K562 (cell line): ENCODE measurements around the gene MAGIX. TPM values are rescaled to one million over a fixed set of nuclear protein-coding genes. Genes with fewer than 3 reads are reported as not detected.

Source experiments
- BMI1 ChIP-seq: fragments of 150-350 bp; IDR thresholded peaks from 2 replicates; pipeline ENCODE4 v1.6.1; 2014; ENCODE audit warnings: low read length
- CREB3L1 ChIP-seq: fragments of 450-650 bp; IDR thresholded peaks from 2 replicates; pipeline ENCODE4 v1.6.1; 2014; ENCODE audit warnings: low read depth, mild to moderate bottlenecking, moderate library complexity, borderline replicate concordance
- EHMT2 ChIP-seq: fragments of 450-650 bp; IDR thresholded peaks from 2 replicates; pipeline ENCODE4 v1.6.1; 2018; ENCODE audit warnings: antibody characterized with exemption
- FOXP4 ChIP-seq: sonication (generic); formaldehyde crosslinking; IDR thresholded peaks from 2 replicates; pipeline ENCODE4 v1.8.0; 2022; ENCODE audit warnings: mild to moderate bottlenecking, missing genetic modification reagents, borderline replicate concordance
- ILK ChIP-seq: fragments of 450-650 bp; IDR thresholded peaks from 2 replicates; pipeline ENCODE4 v1.6.1; 2016; ENCODE audit warnings: missing genetic modification characterization, low read depth, mild to moderate bottlenecking, missing compliant biosample characterization, moderate library complexity, borderline replicate concordance
- MYC ChIP-seq, 2 experiments: fragments of 250-450 bp in 1 of 2; sonication (Bioruptor Pico) in 1 of 2; IDR thresholded peaks; 2 replicates each; pipeline versions ENCODE4 v1.5.1 to v1.6.1; 2012 to 2021; ENCODE audit warnings: low read depth in 2 of 2, borderline replicate concordance in 1 of 2, improper control_type of control experiment in 1 of 2, low read length in 1 of 2, mild to moderate bottlenecking in 1 of 2, moderate library complexity in 1 of 2
- NCOR1 ChIP-seq: fragments of 450-650 bp; IDR thresholded peaks from 2 replicates; pipeline ENCODE4 v1.6.1; 2016; ENCODE audit warnings: mild to moderate bottlenecking, moderate library complexity
- POLR2AphosphoS5 ChIP-seq: IDR thresholded peaks from 2 replicates; pipeline ENCODE4 v1.6.1; 2011; ENCODE audit warnings: mild to moderate bottlenecking, low read depth, low read length, moderate library complexity; ENCODE audit not compliant: control insufficient read depth, insufficient read depth
- PURB ChIP-seq: sonication (generic); formaldehyde crosslinking; IDR thresholded peaks from 2 replicates; pipeline ENCODE4 v1.9.0; 2021; ENCODE audit warnings: low read depth, mild to moderate bottlenecking, missing genetic modification reagents
- RBM25 ChIP-seq: fragments of 200-400 bp; formaldehyde crosslinking; IDR thresholded peaks from 2 replicates; pipeline ENCODE4 v1.6.1; 2018; ENCODE audit warnings: low read length, low read depth, moderate library complexity; ENCODE audit not compliant: severe bottlenecking
- SLC30A9 ChIP-seq: fragments of 250-450 bp; sonication (Bioruptor Pico); IDR thresholded peaks from 2 replicates; pipeline ENCODE4 v1.8.0; 2022; ENCODE audit warnings: mild to moderate bottlenecking, moderate library complexity
- SMAD3 ChIP-seq: fragments of 450-650 bp; formaldehyde crosslinking; conservative IDR thresholded peaks from 2 replicates; pipeline ENCODE4 v1.4.0; 2020; ENCODE audit warnings: mild to moderate bottlenecking
- SNRNP70 ChIP-seq: fragments of 200-400 bp; formaldehyde crosslinking; optimal IDR thresholded peaks from 2 replicates; pipeline ENCODE3; 2017; ENCODE audit warnings: low read depth, low read length
- SRF ChIP-seq, 2 experiments: fragments of 250-450, 450-650 bp in 1 of 2; sonication (Bioruptor Pico) in 1 of 2; sonication (generic) in 1 of 2; formaldehyde crosslinking; IDR thresholded peaks; 2 replicates each; pipeline versions ENCODE4 v1.5.0 to v1.5.1; 2020 to 2022; ENCODE audit warnings: mild to moderate bottlenecking in 1 of 2, missing genetic modification reagents in 1 of 2
- SRSF9 ChIP-seq: fragments of 200-400 bp; formaldehyde crosslinking; IDR thresholded peaks from 2 replicates; pipeline ENCODE4 v1.6.1; 2017; ENCODE audit warnings: low read depth, low read length, borderline replicate concordance
- TCFL5 ChIP-seq: fragments of 250-450 bp; sonication (Bioruptor Pico); conservative IDR thresholded peaks from 2 replicates; pipeline ENCODE4 v1.6.1; 2021; ENCODE audit warnings: mild to moderate bottlenecking, moderate library complexity, matching md5 sums
- TFAM ChIP-seq: fragments of 250-450 bp; sonication (Bioruptor Pico); conservative IDR thresholded peaks from 2 replicates; pipeline ENCODE4 v1.5.0; 2021; ENCODE audit warnings: mild to moderate bottlenecking, moderate library complexity
- XRCC4 ChIP-seq: IDR thresholded peaks from one replicate; pipeline ENCODE4 v1.6.1; 2011; ENCODE audit not compliant: insufficient read depth, insufficient read length; ENCODE audit errors: extremely low read depth
- YBX1 ChIP-seq: fragments of 450-650 bp; IDR thresholded peaks from 2 replicates; pipeline ENCODE4 v1.7.1; 2016; ENCODE audit warnings: mild to moderate bottlenecking
- ZFP30 ChIP-seq: fragments of 250-450 bp; sonication (Bioruptor Pico); IDR thresholded peaks from 2 replicates; pipeline ENCODE4 v1.8.0; 2022; ENCODE audit warnings: moderate library complexity, mild to moderate bottlenecking, inconsistent platforms, borderline replicate concordance
- ZFP36 ChIP-seq: fragments of 150-350 bp; IDR thresholded peaks from 2 replicates; pipeline ENCODE4 v1.6.1; 2018; ENCODE audit warnings: low read length, low read depth; ENCODE audit not compliant: partially characterized antibody
- ZNF75A ChIP-seq: fragments of 450-650 bp; formaldehyde crosslinking; IDR thresholded peaks from 2 replicates; pipeline ENCODE4 v1.4.0; 2020; ENCODE audit warnings: mild to moderate bottlenecking
- polyA plus RNA-seq, 8 experiments: library from polyadenylated mRNA; depleted of rRNA in 4 of 8; stranded (reverse) in 5 of 8; unstranded in 3 of 8; fragments of >200 nt; fragmentation: Nextera tagmentation in 2 of 8; fragmentation: Illumina TruSeq in 1 of 8; extraction: Ambion mirVana in 2 of 8; extraction: Trizol in 1 of 8; gene quantifications; 2 replicates each; pipeline versions ENCODE4 v1.2.1 to v1.2.3, GENCODE V29; 2011 to 2014; ENCODE audit warnings: inconsistent platforms in 1 of 8, missing spikeins in 1 of 8
- total RNA-seq, 7 experiments: library from RNA; depleted of rRNA in 6 of 7; stranded (reverse); fragments of >200 nt in 6 of 7; fragmentation: Illumina TruSeq in 2 of 7; extraction: Trizol in 2 of 7; gene quantifications; 2 replicates each; pipeline versions ENCODE4 v1.2.1 to v1.2.3, GENCODE V29; 2011 to 2021; ENCODE audit warnings: low replicate concordance in 1 of 7

Gene MAGIX
- total and polyA plus RNA-seq, 9 of the 15 experiments (the other 6 are each of a cell fraction or from before 2014, with no cell fraction given), result 0.08 to 3.5 (median 0.47) TPM

- TF ChIP-seq SRF (CRISPR knock-in tag; IDR thresholded peaks at IDR 0.05) (no peak), NCOR1 (peak; percentile 7; the same call in 1 of the 2 replicates), SNRNP70 (no peak), RBM25 (peak; percentile 32), ZNF75A (no peak), SRSF9 (no peak), PURB (CRISPR knock-in tag) (no peak), YBX1 (no peak), TFAM (no peak), TCFL5 (CRISPR knock-in tag) (no peak), MYC (IDR thresholded peaks at IDR 0.05; ENCODE audit: low read depth, low read length) (0 out of 2 replicates have a peak, but pooled peaks have one; percentile 29), MYC (CRISPR knock-in tag; IDR thresholded peaks at IDR 0.05; ENCODE audit: borderline replicate concordance, low read depth) (no peak), SLC30A9 (CRISPR knock-in tag) (no peak), BMI1 (no peak), XRCC4 (no peak), ZFP30 (CRISPR knock-in tag) (no peak), ZFP36 (peak; percentile 14), EHMT2 (peak; percentile 97), FOXP4 (CRISPR knock-in tag) (peak; percentile 45; the same call in 1 of the 2 replicates), ILK (tag) (no peak), SMAD3 (no peak), POLR2AphosphoS5 (peak; percentile 92), CREB3L1 (0 out of 2 replicates have a peak, but pooled peaks have one; percentile 38)
Measured at GRCh38 chrX:49199906-49200771, 37.6 kb downstream of the MAGIX start, which contains the start of gene SYP (continued).
